ENCODE measurements around the gene UROC1.

The UROC1 gene

DNA sequence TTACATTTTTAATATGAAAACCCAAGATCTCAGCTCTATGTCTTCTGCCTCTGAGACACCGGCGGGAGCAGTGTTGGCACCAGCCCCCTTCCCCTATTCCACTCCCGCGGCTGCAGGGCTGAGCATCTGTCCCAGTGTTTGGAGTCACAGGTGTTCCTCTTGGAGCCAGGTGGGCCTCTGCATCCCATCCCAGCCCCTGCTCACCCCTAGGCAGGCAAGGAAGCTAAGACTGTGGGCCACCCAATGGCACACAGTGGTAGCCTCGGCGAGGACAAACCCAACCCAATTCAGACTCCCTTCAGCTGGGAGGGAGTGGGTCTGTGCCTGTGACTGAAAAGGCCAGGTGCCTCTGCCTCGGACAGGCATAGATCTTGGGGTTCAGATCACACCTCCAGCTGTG lies 9.4 kb upstream of the UROC1 start:
- TF ChIP-seq, protein P1, sequence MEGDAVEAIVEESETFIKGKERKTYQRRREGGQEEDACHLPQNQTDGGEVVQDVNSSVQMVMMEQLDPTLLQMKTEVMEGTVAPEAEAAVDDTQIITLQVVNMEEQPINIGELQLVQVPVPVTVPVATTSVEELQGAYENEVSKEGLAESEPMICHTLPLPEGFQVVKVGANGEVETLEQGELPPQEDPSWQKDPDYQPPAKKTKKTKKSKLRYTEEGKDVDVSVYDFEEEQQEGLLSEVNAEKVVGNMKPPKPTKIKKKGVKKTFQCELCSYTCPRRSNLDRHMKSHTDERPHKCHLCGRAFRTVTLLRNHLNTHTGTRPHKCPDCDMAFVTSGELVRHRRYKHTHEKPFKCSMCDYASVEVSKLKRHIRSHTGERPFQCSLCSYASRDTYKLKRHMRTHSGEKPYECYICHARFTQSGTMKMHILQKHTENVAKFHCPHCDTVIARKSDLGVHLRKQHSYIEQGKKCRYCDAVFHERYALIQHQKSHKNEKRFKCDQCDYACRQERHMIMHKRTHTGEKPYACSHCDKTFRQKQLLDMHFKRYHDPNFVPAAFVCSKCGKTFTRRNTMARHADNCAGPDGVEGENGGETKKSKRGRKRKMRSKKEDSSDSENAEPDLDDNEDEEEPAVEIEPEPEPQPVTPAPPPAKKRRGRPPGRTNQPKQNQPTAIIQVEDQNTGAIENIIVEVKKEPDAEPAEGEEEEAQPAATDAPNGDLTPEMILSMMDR (IDR thresholded peaks at IDR 0.05; ENCODE audit: low read length), result no peak
- TF ChIP-seq EZH2phosphoT487 (IDR thresholded peaks at IDR 0.05; ENCODE audit: low read length) (no peak), EZH2 (optimal IDR thresholded peaks at IDR 0.05; ENCODE audit: low read depth, low read length) (no peak)
- no peak for DNase-seq
- H4K20me1 ChIP-seq (ENCODE audit: insufficient read depth, low read length), result no peaks in the 10 kb centered on the region

GRCh38 chr3:126526668-126527005 lies 9.1 kb upstream of the UROC1 start:
- no peaks in the 10 kb centered on the region for H4K20me1 ChIP-seq (ENCODE audit: insufficient read depth, low read length)
- H3K27me3 ChIP-seq (replicated peaks; ENCODE audit: insufficient read depth, low read length), result peaks cover 24% of the 10 kb centered on the region
- no peaks in the 10 kb centered on the region for H3K4me1 ChIP-seq (ENCODE audit: low read length)
- no peaks in the 10 kb centered on the region for H3K36me3 ChIP-seq (replicated peaks; ENCODE audit: insufficient read depth, low read length)
- H3K27ac ChIP-seq (ENCODE audit: low read length), result no peak overlapping the region
- no peaks in the 10 kb centered on the region for H3K9me3 ChIP-seq (replicated peaks; ENCODE audit: insufficient read depth, low read length)
- H2AFZ ChIP-seq (ENCODE audit: low read length), result no peak overlapping the region
- H3K4me2 ChIP-seq (ENCODE audit: low read depth, low read length), result no peak overlapping the region
- H3K4me3 ChIP-seq (ENCODE audit: low read length), result no peak overlapping the region
- TF ChIP-seq EZH2phosphoT487 (IDR thresholded peaks at IDR 0.05; ENCODE audit: low read length) (no peak), EZH2 (optimal IDR thresholded peaks at IDR 0.05; ENCODE audit: low read depth, low read length) (no peak)
- TF ChIP-seq, protein P1 (IDR thresholded peaks at IDR 0.05; ENCODE audit: low read length), result no peak
- H3K9ac ChIP-seq (ENCODE audit: low read length), result no peak overlapping the region
- no peaks in the 10 kb centered on the region for H3K9me2 ChIP-seq (replicated peaks; ENCODE audit: insufficient read depth, low read length)
- no peaks in the 10 kb centered on the region for H3K79me2 ChIP-seq (ENCODE audit: low read length)
- DNase-seq, result no peak
- H3F3A ChIP-seq (ENCODE audit: insufficient read depth, low read length), result no peaks in the 10 kb centered on the region

More for the DNA sequence above, 9.4 kb upstream of the UROC1 start:
- no peaks in the 10 kb centered on the region for H3K9me2 ChIP-seq (replicated peaks; ENCODE audit: insufficient read depth, low read length)
- H3K27me3 ChIP-seq (replicated peaks; ENCODE audit: insufficient read depth, low read length), result peaks cover 28% of the 10 kb centered on the region
- no peak overlapping the region for H2AFZ ChIP-seq (ENCODE audit: low read length)
- no peak overlapping the region for H3K9ac ChIP-seq (ENCODE audit: low read length)
- no peaks in the 10 kb centered on the region for H3K4me1 ChIP-seq (ENCODE audit: low read length)
- H3F3A ChIP-seq (ENCODE audit: insufficient read depth, low read length), result no peaks in the 10 kb centered on the region
- no peaks in the 10 kb centered on the region for H3K9me3 ChIP-seq (replicated peaks; ENCODE audit: insufficient read depth, low read length)
- no peak overlapping the region for H3K27ac ChIP-seq (ENCODE audit: low read length)
- no peak overlapping the region for H3K4me2 ChIP-seq (ENCODE audit: low read depth, low read length)
- H3K79me2 ChIP-seq (ENCODE audit: low read length), result no peaks in the 10 kb centered on the region
- no peaks in the 10 kb centered on the region for H3K36me3 ChIP-seq (replicated peaks; ENCODE audit: insufficient read depth, low read length)
- H3K4me3 ChIP-seq (ENCODE audit: low read length), result no peak overlapping the region

- Histone ChIP-seq H3K27me3 (replicated peaks; ENCODE audit: insufficient read depth, low read length) (peaks cover 24% of the 10 kb centered on the region), H3K27ac (ENCODE audit: low read length) (no peak overlapping the region), H3K9me2 (replicated peaks; ENCODE audit: insufficient read depth, low read length) (no peaks in the 10 kb centered on the region), H2AFZ (ENCODE audit: low read length) (no peak overlapping the region), H3K4me2 (ENCODE audit: low read depth, low read length) (no peak overlapping the region), H3K9me3 (replicated peaks; ENCODE audit: insufficient read depth, low read length) (no peaks in the 10 kb centered on the region), H3K79me2 (ENCODE audit: low read length) (no peaks in the 10 kb centered on the region), H3K9ac (ENCODE audit: low read length) (no peak overlapping the region), H3K4me1 (ENCODE audit: low read length) (no peaks in the 10 kb centered on the region), H3K4me3 (ENCODE audit: low read length) (no peak overlapping the region), H3K36me3 (replicated peaks; ENCODE audit: insufficient read depth, low read length) (no peaks in the 10 kb centered on the region), H4K20me1 (ENCODE audit: insufficient read depth, low read length) (no peaks in the 10 kb centered on the region), H3F3A (ENCODE audit: insufficient read depth, low read length) (no peaks in the 10 kb centered on the region)
- no peak for DNase-seq
- TF ChIP-seq, protein P1 (IDR thresholded peaks at IDR 0.05; ENCODE audit: low read length), result no peak
- no peak for TF ChIP-seq EZH2 (optimal IDR thresholded peaks at IDR 0.05; ENCODE audit: low read depth, low read length)
- TF ChIP-seq EZH2phosphoT487 (IDR thresholded peaks at IDR 0.05; ENCODE audit: low read length), result no peak
These were observed 8.5 kb upstream of the UROC1 start for GRCh38 chr3:126525853-126526667.
